GM10266 (cell line): ENCODE results near the gene PEMT.

Source experiments
- DNase-seq: peaks from one replicate; pipeline ENCODE4 v3.0.0; 2012; ENCODE audit errors: extremely low spot score
- TF ChIP-seq, protein P1 (sequence below): IDR thresholded peaks from 2 replicates; pipeline ENCODE4 v1.5.1; 2012; ENCODE audit warnings: mild to moderate bottlenecking, low read depth; ENCODE audit not compliant: control insufficient read depth, insufficient read depth; ENCODE audit errors: missing control alignments

Gene PEMT

GRCh38 chr17:17568772-17569195 lies 22.7 kb downstream of the PEMT start:
- peak; percentile 74 for DNase-seq
- TF ChIP-seq, protein P1, sequence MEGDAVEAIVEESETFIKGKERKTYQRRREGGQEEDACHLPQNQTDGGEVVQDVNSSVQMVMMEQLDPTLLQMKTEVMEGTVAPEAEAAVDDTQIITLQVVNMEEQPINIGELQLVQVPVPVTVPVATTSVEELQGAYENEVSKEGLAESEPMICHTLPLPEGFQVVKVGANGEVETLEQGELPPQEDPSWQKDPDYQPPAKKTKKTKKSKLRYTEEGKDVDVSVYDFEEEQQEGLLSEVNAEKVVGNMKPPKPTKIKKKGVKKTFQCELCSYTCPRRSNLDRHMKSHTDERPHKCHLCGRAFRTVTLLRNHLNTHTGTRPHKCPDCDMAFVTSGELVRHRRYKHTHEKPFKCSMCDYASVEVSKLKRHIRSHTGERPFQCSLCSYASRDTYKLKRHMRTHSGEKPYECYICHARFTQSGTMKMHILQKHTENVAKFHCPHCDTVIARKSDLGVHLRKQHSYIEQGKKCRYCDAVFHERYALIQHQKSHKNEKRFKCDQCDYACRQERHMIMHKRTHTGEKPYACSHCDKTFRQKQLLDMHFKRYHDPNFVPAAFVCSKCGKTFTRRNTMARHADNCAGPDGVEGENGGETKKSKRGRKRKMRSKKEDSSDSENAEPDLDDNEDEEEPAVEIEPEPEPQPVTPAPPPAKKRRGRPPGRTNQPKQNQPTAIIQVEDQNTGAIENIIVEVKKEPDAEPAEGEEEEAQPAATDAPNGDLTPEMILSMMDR, result peak; percentile 72

DNA sequence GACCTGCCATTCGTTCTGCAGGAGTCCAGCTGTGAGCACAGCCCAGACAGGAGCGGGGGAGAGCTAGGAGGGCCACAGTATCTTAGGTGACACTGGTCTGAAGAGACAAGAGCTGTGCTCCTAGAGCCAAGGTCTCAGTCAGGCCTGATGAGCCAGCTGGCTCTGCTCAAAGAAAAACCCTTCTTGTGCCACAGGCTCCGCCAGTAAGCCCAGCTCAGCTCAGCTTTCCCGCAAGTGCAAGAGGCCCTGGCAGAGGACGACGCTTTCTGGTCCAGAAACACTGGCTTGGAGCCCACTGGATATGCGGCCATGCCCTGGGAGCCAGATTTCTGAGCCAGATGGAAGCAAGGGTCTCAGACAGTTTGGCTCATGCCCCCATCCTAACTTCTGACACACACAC lies 23.9 kb downstream of the PEMT start:
- no peak for DNase-seq
- TF ChIP-seq, protein P1, result no peak

- DNase-seq, result no peak
These were observed 24.5 kb downstream of the PEMT start for GRCh38 chr17:17566896-17567513.

GRCh38 chr17:17565471-17566339 lies 25.8 kb downstream of the PEMT start:
- no peak for DNase-seq
- TF ChIP-seq, protein P1, result no peak

More at GRCh38 chr17:17566896-17567513, 24.5 kb downstream of the PEMT start:
- TF ChIP-seq, protein P1, result no peak

DNA sequence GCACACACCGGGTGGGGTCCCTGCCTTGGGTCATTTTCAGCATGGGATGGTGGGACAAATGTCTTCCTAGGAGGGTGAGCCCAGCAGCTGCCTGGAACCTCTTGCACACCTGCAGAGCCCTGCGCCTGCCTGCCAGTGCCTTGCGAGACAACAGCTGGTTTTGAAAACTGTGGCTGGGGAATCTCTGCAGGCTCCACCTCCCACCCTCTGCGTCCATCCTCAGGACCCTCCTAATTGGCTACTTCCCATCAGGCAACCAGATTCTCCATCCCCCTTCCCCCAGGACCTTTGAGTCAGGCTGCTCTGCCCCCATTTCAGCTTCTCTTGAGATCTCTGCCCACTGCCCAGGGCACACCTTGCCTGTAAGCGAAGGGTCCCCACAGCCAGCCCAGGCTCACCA lies 26.6 kb downstream of the PEMT start:
- no peak for DNase-seq
- TF ChIP-seq, protein P1, result no peak

GRCh38 chr17:17564323-17564722 lies 27.2 kb downstream of the PEMT start:
- no peak for DNase-seq
- TF ChIP-seq, protein P1, result no peak

DNA sequence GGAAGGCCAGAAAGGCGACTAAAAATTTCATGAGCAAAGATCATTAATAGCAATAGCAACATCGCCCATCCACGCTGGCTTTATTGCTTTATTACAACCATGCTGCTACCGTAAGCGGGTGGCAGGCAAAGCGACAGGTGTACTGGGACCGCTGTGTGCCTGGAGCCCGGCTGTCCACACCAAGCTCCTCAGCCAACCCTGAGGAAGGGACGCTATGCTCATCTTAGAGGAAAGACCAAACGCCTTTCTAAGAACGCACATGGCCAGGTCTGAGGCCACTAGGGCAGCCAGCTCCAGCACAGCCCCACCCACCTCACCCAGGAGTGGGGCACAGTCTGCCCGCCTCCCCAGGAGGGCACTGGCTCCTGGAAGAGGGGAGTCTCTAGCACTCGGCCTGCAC lies 28.0 kb downstream of the PEMT start:
- DNase-seq, result no peak
- TF ChIP-seq, protein P1, result no peak
